Measurements from ENCODE around the gene TPSB2.

The TPSB2 gene

GRCh38 chr16:1196494-1196893, 33.5 kb downstream of the TPSB2 start:
- TF ChIP-seq ZFP3 (CRISPR knock-in tag; IDR thresholded peaks at IDR 0.05) (no peak), GLIS3 (CRISPR knock-in tag; IDR thresholded peaks at IDR 0.05) (no peak), CREB5 (CRISPR knock-in tag; IDR thresholded peaks at IDR 0.05; ENCODE audit: low read depth) (no peak), ARNTL (CRISPR knock-in tag; IDR thresholded peaks at IDR 0.05; ENCODE audit: borderline replicate concordance, low read depth) (no peak), PPARA (CRISPR knock-in tag; IDR thresholded peaks at IDR 0.05; ENCODE audit: borderline replicate concordance) (no peak), OSR1 (CRISPR knock-in tag; IDR thresholded peaks at IDR 0.05) (no peak), ZNF565 (CRISPR knock-in tag; conservative IDR thresholded peaks at IDR 0.05; ENCODE audit: low read depth) (no peak), TCF4 (CRISPR knock-in tag; IDR thresholded peaks at IDR 0.05; ENCODE audit: borderline replicate concordance) (no peak)
- ATAC-seq, result no peak

- TF ChIP-seq ZNF565 (CRISPR knock-in tag; conservative IDR thresholded peaks at IDR 0.05; ENCODE audit: low read depth) (no peak), ARNTL (CRISPR knock-in tag; IDR thresholded peaks at IDR 0.05; ENCODE audit: borderline replicate concordance, low read depth) (no peak), ZNF8 (CRISPR knock-in tag; IDR thresholded peaks at IDR 0.05) (no peak), ZNF70 (CRISPR knock-in tag; IDR thresholded peaks at IDR 0.05) (no peak), TOX (CRISPR knock-in tag; IDR thresholded peaks at IDR 0.05; ENCODE audit: borderline replicate concordance) (no peak), ISL1 (CRISPR knock-in tag; IDR thresholded peaks at IDR 0.05) (no peak), ZFP3 (CRISPR knock-in tag; IDR thresholded peaks at IDR 0.05) (no peak), PATZ1 (CRISPR knock-in tag; IDR thresholded peaks at IDR 0.05; ENCODE audit: borderline replicate concordance) (no peak), ZFP30 (CRISPR knock-in tag; IDR thresholded peaks at IDR 0.05) (no peak), OSR1 (CRISPR knock-in tag; IDR thresholded peaks at IDR 0.05) (no peak), POU6F1 (CRISPR knock-in tag; IDR thresholded peaks at IDR 0.05; ENCODE audit: borderline replicate concordance, low read depth) (no peak)
- ATAC-seq, result no peak
Measured at GRCh38 chr16:1195393-1195666, 34.7 kb downstream of the TPSB2 start.

GRCh38 chr16:1194665-1195392, 35.2 kb downstream of the TPSB2 start:
- peak; percentile 60 for ATAC-seq
- no peak for TF ChIP-seq RARB (CRISPR knock-in tag; IDR thresholded peaks at IDR 0.05)
- no peak; the same call in 1 of the 2 replicates for TF ChIP-seq PATZ1 (CRISPR knock-in tag; IDR thresholded peaks at IDR 0.05; ENCODE audit: borderline replicate concordance)
- no peak for TF ChIP-seq ZNF70 (CRISPR knock-in tag; IDR thresholded peaks at IDR 0.05)

GRCh38 chr16:1193825-1194581, 36.0 kb downstream of the TPSB2 start:
- no peak for ATAC-seq
- no peak for TF ChIP-seq ZNF70 (CRISPR knock-in tag; IDR thresholded peaks at IDR 0.05)
- TF ChIP-seq ZFP30 (CRISPR knock-in tag; IDR thresholded peaks at IDR 0.05), result no peak
- TF ChIP-seq CSRNP3 (CRISPR knock-in tag; IDR thresholded peaks at IDR 0.05), result no peak
- no peak for TF ChIP-seq PPARA (CRISPR knock-in tag; IDR thresholded peaks at IDR 0.05; ENCODE audit: borderline replicate concordance)
- no peak for TF ChIP-seq TCF4 (CRISPR knock-in tag; IDR thresholded peaks at IDR 0.05; ENCODE audit: borderline replicate concordance)
- TF ChIP-seq RARB (CRISPR knock-in tag; IDR thresholded peaks at IDR 0.05), result no peak
- no peak for TF ChIP-seq POU6F1 (CRISPR knock-in tag; IDR thresholded peaks at IDR 0.05; ENCODE audit: borderline replicate concordance, low read depth)
- TF ChIP-seq ARNTL (CRISPR knock-in tag; IDR thresholded peaks at IDR 0.05; ENCODE audit: borderline replicate concordance, low read depth), result no peak
- TF ChIP-seq CREB5 (CRISPR knock-in tag; IDR thresholded peaks at IDR 0.05; ENCODE audit: low read depth), result no peak
- TF ChIP-seq ZFP3 (CRISPR knock-in tag; IDR thresholded peaks at IDR 0.05), result no peak

Measured in SK-N-SH treated with all-trans-retinoic acid at 6 μM for 48 hours (cell line).